ENCODE measurements around the gene PDGFA.

- TF ChIP-seq CTCF (IDR thresholded peaks at IDR 0.05; ENCODE audit: low read depth, low read length, poor library complexity, severe bottlenecking) (no peak), EZH2phosphoT487 (IDR thresholded peaks at IDR 0.05; ENCODE audit: borderline replicate concordance, low read length) (no peak)
Measured at GRCh38 chr7:542131-542712, 22.6 kb upstream of the PDGFA start.

Measured in DOHH2 (cell line).